HEK293T (cell line): ENCODE measurements around the gene IL4R.
A peak's percentile ranks its signal among the peaks of the same experiment; 100 is the strongest.

Source experiments
- CTCF ChIA-PET: fragments of 350-600 bp; formaldehyde crosslinking; extraction: SDS; loops from one replicate; lab custom pipeline; 2021; ENCODE audit warnings: antibody characterized with exemption, inconsistent platforms; lab: Yijun Ruan, JAX
- POLR2A ChIA-PET: fragments of 350-600 bp; formaldehyde crosslinking; extraction: SDS; loops from one replicate; lab custom pipeline; 2020; ENCODE audit warnings: antibody characterized with exemption, inconsistent platforms; lab: Yijun Ruan, JAX
- DNase-seq: peaks from one replicate; pipeline ENCODE4 v3.0.0; 2012; ENCODE audit warnings: mixed read lengths; ENCODE audit errors: extremely low spot score
- ARNT ChIP-seq: fragments of 450-650 bp; IDR thresholded peaks from 2 replicates; pipeline ENCODE4 v1.6.1; 2017; ENCODE audit warnings: mild to moderate bottlenecking
- BHLHE40 ChIP-seq: fragments of 450-650 bp; IDR thresholded peaks from 2 replicates; pipeline ENCODE4 v1.6.1; 2016; ENCODE audit warnings: mild to moderate bottlenecking, moderate library complexity, borderline replicate concordance
- CTBP1 ChIP-seq: fragments of 450-650 bp; IDR thresholded peaks from 2 replicates; pipeline ENCODE4 v1.6.1; 2016; ENCODE audit warnings: borderline replicate concordance
- ELF4 ChIP-seq: fragments of 450-650 bp; IDR thresholded peaks from 2 replicates; pipeline ENCODE4 v1.6.1; 2017; ENCODE audit warnings: antibody characterized with exemption
- FOXA1 ChIP-seq: fragments of 450-650 bp; IDR thresholded peaks from 2 replicates; pipeline ENCODE4 v1.6.1; 2016; ENCODE audit warnings: mild to moderate bottlenecking
- FOXK2 ChIP-seq: fragments of 450-650 bp; IDR thresholded peaks from 2 replicates; pipeline ENCODE4 v1.6.1; 2016; ENCODE audit warnings: mild to moderate bottlenecking
- FOXM1 ChIP-seq: fragments of 450-650 bp; IDR thresholded peaks from 2 replicates; pipeline ENCODE4 v1.6.1; 2017; ENCODE audit warnings: mild to moderate bottlenecking, borderline replicate concordance
- HDGF ChIP-seq: fragments of 450-650 bp; IDR thresholded peaks from 2 replicates; pipeline ENCODE4 v1.6.1; 2017; ENCODE audit warnings: antibody characterized with exemption, borderline replicate concordance
- L3MBTL2 ChIP-seq: fragments of 450-650 bp; conservative IDR thresholded peaks from 2 replicates; pipeline ENCODE4 v1.6.1; 2016; ENCODE audit warnings: mild to moderate bottlenecking
- LEF1 ChIP-seq: fragments of 450-650 bp; IDR thresholded peaks from 2 replicates; pipeline ENCODE4 v1.6.1; 2017; ENCODE audit warnings: mild to moderate bottlenecking, borderline replicate concordance
- NFRKB ChIP-seq: fragments of 450-650 bp; IDR thresholded peaks from 2 replicates; pipeline ENCODE4 v1.6.1; 2016; ENCODE audit warnings: mild to moderate bottlenecking, moderate library complexity
- SP1 ChIP-seq: fragments of 450-650 bp; IDR thresholded peaks from 2 replicates; pipeline ENCODE4 v1.6.1; 2017
- SUZ12 ChIP-seq: fragments of 450-650 bp; IDR thresholded peaks from 2 replicates; pipeline ENCODE4 v1.6.1; 2016; ENCODE audit warnings: mild to moderate bottlenecking
- TARDBP ChIP-seq: fragments of 450-650 bp; IDR thresholded peaks from 2 replicates; pipeline ENCODE4 v1.6.1; 2016
- ZNF384 ChIP-seq: fragments of 450-650 bp; IDR thresholded peaks from 2 replicates; pipeline ENCODE4 v1.6.1; 2016
- TF ChIP-seq, protein P1 (sequence below): fragments of 450-650 bp; IDR thresholded peaks from 2 replicates; pipeline ENCODE4 v1.6.1; 2016

IL4R gene

DNA sequence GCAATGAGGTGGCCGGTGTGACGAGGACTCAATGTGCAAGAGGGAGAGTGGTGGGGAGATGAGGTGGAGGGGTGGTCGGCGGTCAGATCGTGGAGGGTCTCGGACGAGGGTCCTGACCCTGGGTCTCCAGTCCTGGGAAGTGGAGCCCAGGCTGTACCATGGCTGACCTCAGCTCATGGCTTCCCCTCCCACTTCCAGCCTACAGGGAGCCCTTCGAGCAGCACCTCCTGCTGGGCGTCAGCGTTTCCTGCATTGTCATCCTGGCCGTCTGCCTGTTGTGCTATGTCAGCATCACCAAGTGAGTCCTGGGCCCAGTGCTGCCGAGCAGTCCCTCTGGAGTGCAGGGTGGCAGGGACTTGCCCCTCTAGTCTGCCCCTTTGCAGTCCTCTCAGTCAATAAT, 41.8 kb downstream of the IL4R start:
- ChIA-PET POLR2A (no interaction called here), CTCF (interaction anchor here (0.5 to 1.3 kb wide), 2 partner anchors 13 to 15 kb away, joined by 3 to 6 read pairs; no protein-coding TSS in a partner anchor)
- DNase-seq = peak; percentile 48
- TF ChIP-seq ELF4 = no peak
- no peak for TF ChIP-seq NFRKB
- TF ChIP-seq CTBP1 = no peak
- no peak for TF ChIP-seq SP1
- TF ChIP-seq BHLHE40 = no peak
- no peak for TF ChIP-seq HDGF
- TF ChIP-seq ZNF384 = no peak
- TF ChIP-seq LEF1 = no peak
- TF ChIP-seq, protein P1, sequence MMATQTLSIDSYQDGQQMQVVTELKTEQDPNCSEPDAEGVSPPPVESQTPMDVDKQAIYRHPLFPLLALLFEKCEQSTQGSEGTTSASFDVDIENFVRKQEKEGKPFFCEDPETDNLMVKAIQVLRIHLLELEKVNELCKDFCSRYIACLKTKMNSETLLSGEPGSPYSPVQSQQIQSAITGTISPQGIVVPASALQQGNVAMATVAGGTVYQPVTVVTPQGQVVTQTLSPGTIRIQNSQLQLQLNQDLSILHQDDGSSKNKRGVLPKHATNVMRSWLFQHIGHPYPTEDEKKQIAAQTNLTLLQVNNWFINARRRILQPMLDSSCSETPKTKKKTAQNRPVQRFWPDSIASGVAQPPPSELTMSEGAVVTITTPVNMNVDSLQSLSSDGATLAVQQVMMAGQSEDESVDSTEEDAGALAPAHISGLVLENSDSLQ = no peak
- TF ChIP-seq SUZ12 = no peak

DNA sequence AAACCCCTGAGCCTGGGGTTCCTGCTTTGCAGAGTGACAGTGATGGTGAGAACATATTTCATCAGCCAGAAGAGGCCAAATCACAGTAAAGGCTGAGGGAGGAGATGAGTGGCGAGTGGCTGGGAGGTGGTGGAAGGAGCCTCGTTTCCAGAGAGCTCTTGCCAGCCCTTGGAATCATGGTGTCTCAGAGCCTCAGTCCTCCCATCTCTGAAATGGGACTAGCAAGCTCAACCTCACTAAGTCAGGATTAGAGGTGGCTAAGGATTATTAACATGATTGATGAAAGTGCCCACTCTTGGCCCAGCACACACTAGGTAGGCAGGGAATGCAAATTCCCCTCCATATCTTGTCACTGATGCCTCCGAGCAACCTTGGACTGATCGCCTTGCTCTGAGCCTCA, 43.0 kb downstream of the IL4R start:
- no peak for DNase-seq
- ChIA-PET POLR2A (no interaction called here), CTCF (interaction anchor here (1.3 kb wide), 1 partner anchor 12 kb away, joined by 6 read pairs; no protein-coding TSS in a partner anchor)
- TF ChIP-seq FOXM1 = no peak

DNA sequence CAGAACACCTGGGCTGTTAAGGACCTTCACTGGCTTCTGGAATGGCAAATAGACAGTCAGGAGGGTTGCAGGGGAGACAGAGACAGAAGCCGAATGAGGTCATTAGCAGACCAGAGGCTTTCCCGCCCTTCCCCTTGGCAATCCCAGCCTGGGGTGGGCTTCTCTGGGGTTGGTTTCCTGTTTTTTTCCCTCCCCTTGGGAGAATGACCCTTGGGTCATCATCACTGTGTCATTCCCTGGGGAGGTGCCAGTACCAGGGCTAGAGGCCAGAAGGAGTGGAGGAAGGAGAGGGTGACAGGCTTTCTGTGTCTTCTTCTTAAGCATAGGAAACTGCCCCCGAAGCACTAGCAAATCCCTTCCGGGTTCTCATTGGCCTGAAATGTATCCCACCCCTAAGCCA, 45.3 kb downstream of the IL4R start:
- no peak for DNase-seq
- CTCF ChIA-PET = no interaction called here
- no peak for TF ChIP-seq SP1
- TF ChIP-seq SUZ12 = no peak
- TF ChIP-seq ARNT = no peak
- TF ChIP-seq, protein P1 = no peak
- TF ChIP-seq CTBP1 = no peak
- TF ChIP-seq TARDBP = no peak
- TF ChIP-seq FOXA1 = no peak
- no peak for TF ChIP-seq FOXM1
- POLR2A ChIA-PET = no interaction called here

DNA sequence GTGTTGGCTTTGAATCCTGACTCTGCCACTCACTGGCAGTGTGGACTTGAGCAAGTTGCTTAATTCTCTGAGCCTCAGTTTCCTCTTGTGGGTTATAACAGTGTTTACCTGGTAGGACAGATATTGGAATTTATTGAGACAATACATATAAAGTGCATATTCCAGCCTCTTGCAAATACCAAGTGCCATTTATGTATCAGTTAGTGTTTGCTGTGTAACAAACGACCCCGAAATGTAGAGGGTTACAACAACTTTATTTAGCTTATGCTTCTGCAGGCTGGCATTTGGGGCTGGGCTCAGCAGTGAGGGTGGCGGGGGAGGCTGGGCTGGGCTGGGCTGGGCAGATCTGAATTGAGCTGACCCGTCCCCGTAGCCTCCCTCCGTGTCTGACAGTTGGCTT, 45.8 kb downstream of the IL4R start:
- DNase-seq = no peak
- TF ChIP-seq ZNF384 = no peak
- TF ChIP-seq CTBP1 = no peak
- no peak for TF ChIP-seq FOXM1
- no peak for TF ChIP-seq SUZ12
- TF ChIP-seq, protein P1 = no peak
- TF ChIP-seq FOXK2 = no peak
- no peak for TF ChIP-seq LEF1
- TF ChIP-seq HDGF = no peak
- no peak for TF ChIP-seq NFRKB
- TF ChIP-seq L3MBTL2 = no peak
- no peak for TF ChIP-seq ELF4
- TF ChIP-seq SP1 = no peak
- TF ChIP-seq ARNT = no peak
- TF ChIP-seq FOXA1 = no peak
- TF ChIP-seq TARDBP = no peak
- CTCF ChIA-PET = no interaction called here
- POLR2A ChIA-PET = no interaction called here

DNA sequence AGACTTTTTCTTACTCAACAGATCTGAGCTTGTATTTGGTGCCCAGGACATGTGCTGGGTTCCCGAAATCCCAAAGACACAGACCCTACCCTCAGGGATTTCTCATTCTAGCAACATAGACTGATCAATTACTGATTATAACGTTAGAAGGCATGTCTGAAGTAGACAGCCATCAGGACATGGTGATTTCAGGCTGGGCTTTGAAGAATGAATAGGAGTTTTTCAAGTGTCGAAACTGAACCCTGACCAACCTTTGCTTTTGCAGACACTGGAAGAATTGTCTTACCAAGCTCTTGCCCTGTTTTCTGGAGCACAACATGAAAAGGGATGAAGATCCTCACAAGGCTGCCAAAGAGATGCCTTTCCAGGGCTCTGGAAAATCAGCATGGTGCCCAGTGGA, 48.2 kb downstream of the IL4R start:
- CTCF ChIA-PET = no interaction called here
- TF ChIP-seq LEF1 = no peak
- no peak for TF ChIP-seq ELF4
- TF ChIP-seq FOXK2 = no peak
- no peak for TF ChIP-seq L3MBTL2
- no peak for TF ChIP-seq TARDBP
- TF ChIP-seq NFRKB = no peak
- TF ChIP-seq ZNF384 = no peak
- TF ChIP-seq FOXA1 = no peak
- no peak for TF ChIP-seq HDGF
- TF ChIP-seq SP1 = no peak
- TF ChIP-seq FOXM1 = no peak
- no peak for TF ChIP-seq CTBP1
- no peak for TF ChIP-seq BHLHE40
- no peak for TF ChIP-seq ARNT
- POLR2A ChIA-PET = no interaction called here
- DNase-seq = no peak

DNA sequence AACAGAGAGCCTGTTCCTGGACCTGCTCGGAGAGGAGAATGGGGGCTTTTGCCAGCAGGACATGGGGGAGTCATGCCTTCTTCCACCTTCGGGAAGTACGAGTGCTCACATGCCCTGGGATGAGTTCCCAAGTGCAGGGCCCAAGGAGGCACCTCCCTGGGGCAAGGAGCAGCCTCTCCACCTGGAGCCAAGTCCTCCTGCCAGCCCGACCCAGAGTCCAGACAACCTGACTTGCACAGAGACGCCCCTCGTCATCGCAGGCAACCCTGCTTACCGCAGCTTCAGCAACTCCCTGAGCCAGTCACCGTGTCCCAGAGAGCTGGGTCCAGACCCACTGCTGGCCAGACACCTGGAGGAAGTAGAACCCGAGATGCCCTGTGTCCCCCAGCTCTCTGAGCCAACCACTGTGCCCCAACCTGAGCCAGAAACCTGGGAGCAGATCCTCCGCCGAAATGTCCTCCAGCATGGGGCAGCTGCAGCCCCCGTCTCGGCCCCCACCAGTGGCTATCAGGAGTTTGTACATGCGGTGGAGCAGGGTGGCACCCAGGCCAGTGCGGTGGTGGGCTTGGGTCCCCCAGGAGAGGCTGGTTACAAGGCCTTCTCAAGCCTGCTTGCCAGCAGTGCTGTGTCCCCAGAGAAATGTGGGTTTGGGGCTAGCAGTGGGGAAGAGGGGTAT, 48.9 kb downstream of the IL4R start:
- CTCF ChIA-PET = no interaction called here
- POLR2A ChIA-PET = no interaction called here
- TF ChIP-seq BHLHE40 (no peak), LEF1 (no peak), NFRKB (no peak), CTBP1 (no peak), TARDBP (no peak), ZNF384 (no peak), FOXA1 (no peak), SUZ12 (no peak), SP1 (no peak), ARNT (no peak), L3MBTL2 (no peak), FOXK2 (no peak), HDGF (no peak), FOXM1 (no peak), ELF4 (no peak)
- TF ChIP-seq, protein P1 = no peak
- DNase-seq = no peak
